SIG-M5 treated with dmso at 0.1 percent for 504 hours (cell line): Measurements from ENCODE around the gene LRRC45.

Experiments used
- DNase-seq: peaks from one replicate; lab custom pipeline; 2025; ENCODE audit not compliant: unreplicated experiment; lab: John Stamatoyannopoulos, UW

LRRC45 gene

DNA sequence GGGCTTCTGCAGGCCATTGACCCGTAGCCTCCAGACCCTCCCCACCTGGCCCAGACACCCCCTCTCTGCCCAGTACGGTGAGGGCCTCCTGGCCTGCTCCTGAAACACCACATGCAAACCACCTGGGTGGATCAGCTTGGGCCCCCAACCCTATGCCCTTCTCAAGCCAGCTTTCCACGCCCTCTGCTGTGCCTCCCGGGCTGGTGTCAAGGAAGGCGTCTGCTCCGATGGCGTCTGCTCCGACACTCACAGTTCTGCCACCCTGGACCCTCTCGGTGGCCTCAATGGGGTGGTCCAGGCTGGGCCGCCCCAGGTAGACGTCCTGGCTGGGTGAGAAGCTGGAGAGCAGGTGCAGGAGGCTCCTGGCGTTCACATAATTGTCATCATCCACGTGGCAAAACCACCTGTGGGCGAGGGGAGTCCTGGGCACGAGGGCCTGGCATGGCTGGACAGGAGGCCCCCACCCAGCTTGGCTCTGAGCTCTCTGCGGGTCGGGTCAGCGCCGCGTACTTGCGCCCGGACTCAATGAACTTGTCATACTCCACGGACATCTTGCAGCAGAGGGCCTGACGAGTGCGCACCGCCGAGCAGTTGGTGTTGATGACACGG lies 27.2 kb downstream of the LRRC45 start:
- DNase-seq = no peak

DNA sequence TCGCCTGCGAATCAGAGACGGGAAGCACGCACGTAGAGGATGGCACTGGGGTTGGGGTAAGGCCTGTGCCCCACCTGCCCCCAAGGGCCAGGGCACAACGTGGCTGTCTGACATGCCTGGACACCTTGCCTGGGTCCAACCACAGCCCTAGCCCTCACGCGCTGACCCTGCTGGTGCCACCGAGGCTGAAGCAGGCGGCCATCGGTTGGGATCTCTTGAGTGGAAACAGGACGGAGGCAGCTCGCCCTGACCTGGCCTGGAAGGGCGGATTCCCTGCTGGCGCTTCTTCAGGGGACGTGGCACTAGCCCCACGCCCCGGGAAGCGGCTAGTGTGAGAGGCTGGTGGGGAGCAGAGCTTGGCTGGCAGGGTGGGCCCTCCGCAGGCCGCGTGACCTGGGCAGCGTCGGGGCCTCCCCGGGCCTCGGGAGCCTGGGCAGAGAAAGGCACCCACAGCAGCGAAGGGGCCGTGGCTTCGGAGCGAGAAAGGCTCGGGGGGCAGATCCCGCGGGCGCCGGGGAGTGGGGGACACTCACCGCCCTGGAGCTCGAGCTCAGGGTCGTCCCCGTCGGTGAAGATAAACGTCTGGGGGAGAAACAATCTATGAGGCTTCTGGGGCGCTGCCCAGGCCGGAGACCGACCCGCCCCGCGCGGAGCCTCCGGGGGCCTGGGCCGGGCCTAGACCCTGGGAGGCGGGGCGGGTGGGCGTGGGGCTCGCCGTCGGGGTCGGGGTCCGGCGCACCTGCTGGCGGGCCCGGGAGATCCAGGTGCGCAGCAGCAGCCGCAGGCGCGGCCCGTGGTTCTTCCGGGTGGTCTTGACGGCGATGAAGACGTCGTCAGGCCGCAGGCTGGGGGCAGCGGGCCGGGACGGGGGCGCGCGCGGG lies 27.9 kb downstream of the LRRC45 start:
- DNase-seq = no peak

DNA sequence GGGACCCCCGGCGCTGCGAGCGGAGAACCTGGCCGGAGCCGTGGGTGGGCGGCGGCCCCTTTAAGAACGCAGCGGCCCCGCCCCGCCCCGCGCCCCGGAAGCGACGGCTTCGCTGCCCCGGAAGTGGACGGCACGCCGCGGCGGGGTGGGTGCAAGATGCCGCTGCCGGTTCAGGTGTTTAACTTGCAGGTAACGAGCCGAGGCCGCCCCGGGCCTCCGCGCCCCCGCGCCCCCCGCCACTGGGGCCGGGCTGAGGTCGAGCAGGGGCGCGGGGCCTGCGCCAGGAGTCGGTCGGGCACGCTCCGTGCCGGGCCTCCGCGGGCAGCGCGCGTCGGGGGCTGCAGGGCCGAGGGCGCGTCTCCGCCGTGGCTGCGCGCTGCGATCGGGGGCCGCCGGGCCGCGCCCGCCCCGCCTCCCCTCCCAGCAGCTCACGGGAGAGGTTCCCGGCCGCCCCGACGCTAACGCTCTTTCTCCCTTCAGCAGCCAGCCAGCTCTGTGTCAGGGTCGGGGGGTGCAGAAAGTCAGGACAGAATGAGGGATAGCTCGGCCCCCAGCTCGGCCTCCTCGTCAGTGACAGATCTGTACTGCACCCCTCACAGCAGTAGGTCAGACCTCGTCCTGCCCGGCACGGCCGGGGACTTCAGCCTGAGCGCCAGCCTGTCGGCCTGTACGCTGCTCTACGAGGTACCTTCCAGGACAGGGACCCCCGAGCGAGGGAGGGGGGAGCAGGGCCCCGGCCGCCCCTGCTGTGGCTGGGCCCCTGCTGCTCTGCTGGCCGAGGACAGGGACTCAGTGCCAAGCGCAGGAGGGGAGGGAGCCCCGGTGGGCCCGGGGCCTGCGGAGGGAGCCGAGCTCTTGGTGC lies 28.9 kb downstream of the LRRC45 start, which contains the start of the genes GPS1 and RFNG:
Gene GPS1 (plus strand): TSS at position 123 of the 862 bp plus-strand sequence. CDS start 34 bp downstream, at position 157.
Gene RFNG (minus strand): TSS at position 36 of the 862 bp plus-strand sequence. CDS start 45 bp downstream, outside the sequence.
- peak; percentile 70 for DNase-seq

- DNase-seq = no peak
These were observed 29.5 kb downstream of the LRRC45 start for GRCh38 chr17:82052638-82053059.

GRCh38 chr17:82053130-82053529 lies 30.0 kb downstream of the LRRC45 start:
- no peak for DNase-seq

DNA sequence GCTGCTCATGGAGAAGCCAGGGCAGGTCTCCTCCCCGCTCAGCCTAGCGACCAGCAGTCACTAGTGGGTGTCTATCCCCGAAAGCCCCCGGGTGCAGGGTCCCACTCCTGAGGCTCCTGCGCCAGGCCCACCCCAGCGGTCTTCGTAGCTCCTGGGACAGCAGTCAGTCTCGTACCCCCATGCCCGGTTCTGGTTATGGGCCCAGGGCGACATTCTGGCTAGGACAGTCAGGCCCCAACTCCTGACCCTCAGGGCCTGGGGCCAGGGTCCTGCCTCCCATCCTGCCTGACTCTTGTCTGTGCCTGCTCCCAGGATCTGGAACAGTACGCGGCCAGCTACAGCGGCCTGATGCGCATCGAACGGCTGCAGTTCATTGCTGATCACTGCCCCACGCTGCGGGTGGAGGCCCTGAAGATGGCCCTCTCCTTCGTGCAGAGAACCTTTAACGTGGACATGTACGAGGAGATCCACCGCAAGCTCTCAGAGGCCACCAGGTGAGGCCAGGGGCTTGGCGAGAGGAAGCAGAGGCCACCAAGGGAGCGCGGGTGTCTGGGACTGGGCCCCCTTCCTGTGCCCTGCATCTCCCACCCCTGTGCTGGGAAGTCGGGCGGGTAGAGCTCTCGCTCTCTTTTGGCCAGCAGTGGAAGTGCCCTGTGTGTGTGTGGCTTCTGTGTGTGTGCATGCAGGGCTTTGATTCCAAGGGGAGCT lies 30.6 kb downstream of the LRRC45 start:
- no peak for DNase-seq

DNA sequence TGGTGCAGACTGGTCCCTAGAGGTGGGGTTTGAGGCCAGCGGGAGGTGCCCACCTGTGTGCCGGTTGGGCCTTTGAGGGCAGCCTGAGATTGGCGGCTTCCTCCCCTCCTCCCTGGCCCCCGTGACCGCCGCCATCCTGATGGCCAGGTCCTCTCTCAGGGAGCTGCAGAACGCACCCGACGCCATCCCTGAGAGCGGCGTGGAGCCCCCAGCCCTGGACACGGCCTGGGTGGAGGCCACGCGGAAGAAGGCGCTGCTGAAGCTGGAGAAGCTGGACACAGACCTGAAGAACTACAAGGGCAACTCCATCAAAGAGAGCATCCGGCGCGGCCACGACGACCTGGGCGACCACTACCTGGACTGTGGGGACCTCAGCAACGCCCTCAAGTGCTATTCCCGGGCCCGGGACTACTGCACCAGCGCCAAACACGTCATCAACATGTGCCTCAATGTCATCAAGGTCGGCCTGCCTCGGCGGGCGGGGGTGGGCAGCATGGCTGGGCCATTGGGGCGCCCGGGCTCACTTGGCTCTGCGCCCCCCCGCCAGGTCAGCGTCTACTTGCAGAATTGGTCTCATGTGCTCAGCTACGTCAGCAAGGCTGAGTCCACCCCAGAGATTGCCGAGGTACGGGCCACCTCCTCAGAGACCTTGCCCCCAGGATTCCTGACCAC lies 31.4 kb downstream of the LRRC45 start:
- DNase-seq = no peak

DNA sequence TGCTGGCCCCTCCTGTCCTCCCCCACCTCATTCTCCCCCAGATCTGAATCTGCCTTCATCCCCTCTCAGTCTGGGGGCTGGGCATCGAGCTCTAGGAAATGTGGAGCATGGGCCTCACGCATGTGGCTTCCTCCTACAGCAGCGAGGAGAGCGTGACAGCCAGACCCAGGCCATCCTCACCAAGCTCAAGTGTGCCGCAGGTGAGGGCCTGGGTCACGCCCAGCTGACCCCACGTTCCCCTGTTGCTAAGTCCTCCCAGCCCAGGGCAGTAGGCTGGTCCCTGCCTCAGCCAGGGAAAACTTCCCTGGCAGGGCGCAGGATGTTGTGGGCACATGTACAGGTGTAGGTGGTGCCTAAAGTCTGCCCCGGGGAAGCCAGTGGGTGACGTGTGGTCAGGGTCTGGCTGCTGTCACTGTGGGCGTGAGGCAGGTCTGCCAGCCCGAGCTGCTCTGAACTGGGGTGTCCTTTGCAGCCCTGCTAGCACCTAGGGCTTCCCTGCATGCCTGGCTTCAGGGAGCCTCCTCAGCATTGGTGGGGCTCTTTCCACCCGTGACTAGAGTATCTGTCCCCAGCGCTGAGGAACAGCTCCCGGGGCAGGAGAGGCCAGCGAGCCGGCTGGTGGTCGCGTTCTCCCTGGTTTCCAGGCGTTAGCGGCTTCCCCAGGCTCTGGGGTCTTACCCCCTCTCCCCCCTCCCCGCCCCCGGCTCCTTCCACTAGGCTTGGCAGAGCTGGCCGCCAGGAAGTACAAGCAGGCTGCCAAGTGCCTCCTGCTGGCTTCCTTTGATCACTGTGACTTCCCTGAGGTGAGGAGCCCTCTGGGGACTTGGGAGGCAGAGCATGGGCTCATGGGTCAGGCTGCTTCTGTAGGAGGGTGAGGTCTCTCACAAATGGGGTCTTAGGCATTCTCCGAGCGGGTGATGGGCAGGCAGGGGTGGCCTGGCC lies 32.2 kb downstream of the LRRC45 start:
- no peak for DNase-seq

DNA sequence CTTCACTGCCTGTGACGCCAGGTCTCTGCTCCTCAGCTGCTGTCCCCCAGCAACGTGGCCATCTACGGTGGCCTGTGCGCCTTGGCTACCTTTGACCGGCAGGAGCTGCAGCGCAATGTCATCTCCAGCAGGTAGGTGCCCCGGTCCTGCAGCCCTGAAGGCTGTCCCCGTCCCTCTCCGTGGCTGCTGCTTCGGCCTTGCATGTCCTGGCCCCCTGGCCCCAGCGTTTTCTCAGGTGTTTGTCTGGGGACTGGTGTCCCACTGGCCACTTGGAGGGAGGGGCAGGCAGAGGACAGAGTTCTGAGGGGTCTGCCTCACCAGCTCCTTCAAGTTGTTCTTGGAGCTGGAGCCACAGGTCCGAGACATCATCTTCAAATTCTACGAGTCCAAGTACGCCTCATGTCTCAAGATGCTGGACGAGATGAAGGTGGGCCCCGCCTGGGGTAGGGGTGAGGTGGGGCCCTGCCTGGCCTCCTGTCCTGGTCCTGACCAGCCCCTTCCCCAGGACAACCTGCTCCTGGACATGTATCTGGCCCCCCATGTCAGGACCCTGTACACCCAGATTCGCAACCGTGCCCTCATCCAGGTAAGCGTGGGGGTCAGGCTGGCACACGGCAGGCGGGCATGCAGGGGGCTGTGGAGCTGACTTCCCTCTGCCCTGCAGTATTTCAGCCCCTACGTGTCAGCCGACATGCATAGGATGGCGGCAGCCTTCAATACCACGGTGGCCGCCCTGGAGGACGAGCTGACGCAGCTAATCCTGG lies 33.0 kb downstream of the LRRC45 start:
- no peak for DNase-seq

DNA sequence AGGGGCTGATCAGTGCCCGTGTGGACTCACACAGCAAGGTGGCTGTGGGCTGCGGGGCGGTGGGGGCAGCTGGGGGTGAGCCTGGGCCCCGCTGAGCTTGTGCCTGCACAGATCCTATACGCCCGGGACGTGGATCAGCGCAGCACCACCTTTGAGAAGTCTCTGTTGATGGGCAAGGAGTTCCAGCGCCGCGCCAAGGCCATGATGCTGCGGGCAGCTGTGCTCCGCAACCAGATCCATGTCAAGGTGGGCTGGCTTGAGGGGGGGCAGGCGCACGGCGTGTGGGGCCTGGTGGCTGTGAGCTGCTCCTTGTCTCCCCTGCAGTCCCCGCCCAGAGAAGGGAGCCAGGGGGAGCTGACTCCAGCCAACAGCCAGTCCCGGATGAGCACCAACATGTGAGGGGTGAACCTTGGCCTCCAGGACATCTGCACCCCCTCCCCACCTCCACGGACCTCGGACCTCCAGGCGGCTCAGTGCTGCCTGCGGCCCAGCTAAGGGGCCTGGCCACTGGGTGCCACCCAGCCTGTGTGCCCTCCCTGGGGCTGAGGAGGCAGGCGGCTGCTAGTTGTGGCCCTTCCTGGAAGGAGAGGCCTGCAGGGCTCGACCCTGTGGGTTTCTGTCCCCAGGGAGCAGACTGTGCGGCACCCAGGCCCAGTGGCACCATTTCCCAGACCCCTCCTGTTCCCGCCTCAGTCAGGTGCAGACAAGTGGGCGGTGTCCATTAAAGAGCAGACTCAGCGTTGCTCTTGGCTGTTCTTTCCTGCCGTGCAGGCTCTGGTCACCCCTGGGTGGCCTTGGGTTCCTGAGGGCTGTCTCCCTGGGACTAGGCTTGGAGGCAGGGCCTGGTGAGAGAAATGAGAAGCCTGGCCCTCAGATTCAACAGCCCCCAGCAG lies 33.9 kb downstream of the LRRC45 start:
- no peak for DNase-seq

DNA sequence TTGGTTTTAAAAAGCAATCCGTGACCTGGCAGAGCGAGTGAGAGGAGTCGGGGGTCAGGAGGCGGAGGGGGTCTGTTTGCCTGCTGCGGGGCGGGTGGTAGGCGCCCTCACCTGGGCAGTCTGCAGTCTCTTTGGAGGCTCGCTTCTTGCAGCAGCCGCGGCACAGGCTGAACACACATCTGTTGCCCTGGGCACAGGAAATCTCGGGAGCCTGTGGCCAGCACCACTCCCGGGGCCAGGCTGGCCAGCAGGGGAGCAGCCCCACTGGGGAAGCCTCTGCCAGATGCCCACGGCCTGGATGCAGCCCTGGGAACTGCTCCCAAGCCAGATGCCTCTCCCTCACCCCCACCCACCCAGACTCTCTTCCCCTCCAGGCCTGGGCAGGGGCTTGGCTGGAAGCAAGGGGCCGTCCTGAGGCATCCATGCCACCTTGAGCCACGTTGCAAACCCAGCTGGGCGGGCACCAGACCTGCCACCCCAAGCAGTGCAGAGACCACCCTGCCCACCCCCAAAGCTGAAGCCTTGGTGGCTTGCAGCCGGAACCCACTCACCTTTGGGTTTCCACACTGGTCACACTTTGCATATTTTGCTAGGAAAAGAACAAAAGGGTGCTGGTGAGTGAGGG lies 35.2 kb downstream of the LRRC45 start:
- DNase-seq = no peak

DNA sequence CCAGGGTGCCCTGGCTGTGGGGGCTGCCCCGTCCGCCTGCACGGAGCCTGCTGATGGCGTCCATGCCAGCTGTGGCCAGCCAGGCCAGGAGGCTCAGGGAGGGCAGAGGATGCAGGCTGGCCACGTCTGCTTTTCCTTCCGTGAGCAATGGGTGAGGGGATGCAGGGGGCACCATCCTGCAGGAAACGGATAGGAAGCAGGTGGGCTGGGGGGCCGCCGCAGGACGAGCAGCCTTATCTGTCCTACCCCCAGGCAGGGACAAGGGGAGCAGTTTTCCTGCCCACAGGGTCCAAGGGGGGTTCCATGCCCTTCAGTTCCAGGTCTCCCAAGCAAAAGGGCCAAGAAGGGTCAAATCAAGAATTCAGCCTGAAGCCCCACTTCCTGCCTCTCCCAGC lies 35.7 kb downstream of the LRRC45 start:
- no peak for DNase-seq

- DNase-seq = no peak
These were observed 36.3 kb downstream of the LRRC45 start for GRCh38 chr17:82059272-82060000.

- DNase-seq = no peak
These were observed 36.9 kb downstream of the LRRC45 start for GRCh38 chr17:82060001-82060380.

GRCh38 chr17:82060614-82061013 lies 37.5 kb downstream of the LRRC45 start:
- no peak for DNase-seq
